Posterior vena cava (tissue), 2 donors: Measurements from ENCODE around the gene PATL2. TPM values are rescaled to one million over a fixed set of nuclear protein-coding genes. Genes with fewer than 3 reads are reported as not detected.

Experiments
- total RNA-seq, 2 donors: library from RNA; stranded (reverse); fragmentation: NEBNext Ultra II Directional; extraction: Animal tissue kit (Norgen Biotek cat#: 25700); gene quantifications; one replicate each; pipeline ENCODE4 v1.2.1, GENCODE V29; 2021
- donor health status: DM: yes; HTN: yes; CAD: no.
- donor health status: DM: yes; HTN: yes; CAD: no.

Gene PATL2
- total RNA-seq, 2 donors from 2014 or later, result 1.0 to 2.2 TPM

Other genes with a start within 250 kb of the PATL2 start
- gene EIF3J, start 174.2 kb downstream of the PATL2 start, total RNA-seq, result 10 to 100 TPM; 60.2 to 70.8 TPM
- 10 to 100 TPM; 51.4 to 65.4 TPM for gene SPG11, start 47.7 kb downstream of the PATL2 start, total RNA-seq
- 1,000 to 10,000 TPM; 1,809 to 2,111 TPM for gene B2M, start 194 bp upstream of the PATL2 start, total RNA-seq
- gene TRIM69, start 25.2 kb upstream of the PATL2 start, total RNA-seq, result 10 to 100 TPM; 20.0 to 28.7 TPM
- gene TERB2, start 245.4 kb upstream of the PATL2 start, total RNA-seq, result not detected